H9 (cell line): Measurements from ENCODE around the gene ABCA13. TPM values are rescaled to one million over a fixed set of nuclear protein-coding genes. Genes with fewer than 3 reads are reported as not detected.

ENCODE experiments used
- DNase-seq: peaks from one replicate; pipeline ENCODE4 v3.0.0-alpha.2; 2017
- H2AFZ ChIP-seq: one replicate; pipeline ENCODE4 v1.6.1; 2013; ENCODE audit warnings: mild to moderate bottlenecking, low read length, control low read depth, moderate library complexity
- H2AK5ac ChIP-seq: 2 replicates; pipeline ENCODE4 v1.6.1; 2013; ENCODE audit warnings: low read length, control low read depth, mixed read lengths; ENCODE audit not compliant: insufficient read length
- H2BK120ac ChIP-seq: one replicate; pipeline ENCODE4 v1.6.1; 2013; ENCODE audit warnings: low read depth, mild to moderate bottlenecking, low read length, control low read depth, inconsistent platforms; ENCODE audit not compliant: poor library complexity, severe bottlenecking
- H2BK12ac ChIP-seq: 2 replicates; pipeline ENCODE4 v1.6.1; 2013; ENCODE audit warnings: low read length, control low read depth, mixed read lengths, low read depth; ENCODE audit not compliant: insufficient read length
- H2BK15ac ChIP-seq: 2 replicates; pipeline ENCODE4 v1.6.1; 2013; ENCODE audit warnings: low read depth, low read length, control low read depth
- H2BK20ac ChIP-seq: one replicate; pipeline ENCODE4 v1.6.1; 2013; ENCODE audit warnings: low read depth, mild to moderate bottlenecking, low read length, control low read depth, inconsistent platforms; ENCODE audit not compliant: poor library complexity, severe bottlenecking
- H2BK5ac ChIP-seq: 2 replicates; pipeline ENCODE4 v1.6.1; 2013; ENCODE audit warnings: low read length, control low read depth, mixed read lengths; ENCODE audit not compliant: insufficient read length
- H3K14ac ChIP-seq: 2 replicates; pipeline ENCODE4 v1.6.1; 2013; ENCODE audit warnings: low read length, control low read depth; ENCODE audit not compliant: insufficient read depth
- H3K18ac ChIP-seq: 2 replicates; pipeline ENCODE4 v1.6.1; 2013; ENCODE audit warnings: low read depth, mild to moderate bottlenecking, mixed read lengths, low read length, control low read depth; ENCODE audit not compliant: insufficient read length
- H3K23ac ChIP-seq: 2 replicates; pipeline ENCODE4 v1.6.1; 2013; ENCODE audit warnings: low read length, control low read depth, mixed read lengths, low read depth; ENCODE audit not compliant: insufficient read length
- H3K23me2 ChIP-seq: 2 replicates; pipeline ENCODE4 v1.6.1; 2013; ENCODE audit warnings: low read depth, mild to moderate bottlenecking, mixed read lengths, low read length, control low read depth; ENCODE audit not compliant: insufficient read length, poor library complexity, severe bottlenecking
- H3K27ac ChIP-seq: 2 replicates; pipeline ENCODE4 v1.5.1; 2013; ENCODE audit warnings: low read length, control low read depth, mixed read lengths, low read depth; ENCODE audit not compliant: insufficient read length
- H3K27me3 ChIP-seq: 2 replicates; pipeline ENCODE4 v1.6.1; 2013; ENCODE audit warnings: low read length, control low read depth, inconsistent platforms; ENCODE audit not compliant: insufficient read depth
- H3K4ac ChIP-seq: 2 replicates; pipeline ENCODE4 v1.6.1; 2013; ENCODE audit warnings: low read depth, mild to moderate bottlenecking, control low read depth, inconsistent platforms, low read length, moderate library complexity
- H3K4me1 ChIP-seq: 2 replicates; pipeline ENCODE4 v1.6.1; 2013; ENCODE audit warnings: low read length, control low read depth, inconsistent platforms; ENCODE audit not compliant: insufficient read depth
- H3K4me2 ChIP-seq: 2 replicates; pipeline ENCODE4 v1.6.1; 2013; ENCODE audit warnings: low read length, control low read depth, mixed read lengths; ENCODE audit not compliant: insufficient read length, insufficient read depth
- H3K56ac ChIP-seq: 2 replicates; pipeline ENCODE4 v1.6.1; 2013; ENCODE audit warnings: low read depth, mild to moderate bottlenecking, mixed read lengths, low read length, control low read depth; ENCODE audit not compliant: insufficient read length
- H3K79me1 ChIP-seq: 2 replicates; pipeline ENCODE4 v1.6.1; 2013; ENCODE audit warnings: low read depth, mild to moderate bottlenecking, moderate library complexity, low read length, control low read depth, inconsistent platforms; ENCODE audit not compliant: insufficient read depth, poor library complexity, severe bottlenecking
- H3K79me2 ChIP-seq: 2 replicates; pipeline ENCODE4 v1.6.1; 2013; ENCODE audit warnings: low read length, control low read depth, inconsistent platforms; ENCODE audit not compliant: insufficient read depth
- H3K9ac ChIP-seq: 2 replicates; pipeline ENCODE4 v1.6.1; 2013; ENCODE audit warnings: low read length, control low read depth, mixed read lengths; ENCODE audit not compliant: insufficient read length; ENCODE audit errors: extremely low read depth
- H3K9me3 ChIP-seq: one replicate; pipeline ENCODE4 v1.6.1; 2013; ENCODE audit warnings: low read depth, low read length, inconsistent platforms; ENCODE audit not compliant: control insufficient read depth
- H3T11ph ChIP-seq: one replicate; pipeline ENCODE4 v1.6.1; 2013; ENCODE audit warnings: mild to moderate bottlenecking, low read length, control low read depth, inconsistent platforms
- H4K20me1 ChIP-seq: one replicate; pipeline ENCODE4 v1.6.1; 2013; ENCODE audit not compliant: control insufficient read depth, insufficient read length, insufficient read depth
- H4K5ac ChIP-seq: 2 replicates; pipeline ENCODE4 v1.6.1; 2013; ENCODE audit warnings: low read depth, mild to moderate bottlenecking, mixed read lengths, low read length, control low read depth; ENCODE audit not compliant: insufficient read length
- H4K8ac ChIP-seq: replicated peaks from 2 replicates; pipeline ENCODE4 v1.6.1; 2013; ENCODE audit warnings: low read length, control low read depth, mixed read lengths, low read depth; ENCODE audit not compliant: insufficient read length
- H4K91ac ChIP-seq: 2 replicates; pipeline ENCODE4 v1.6.1; 2013; ENCODE audit warnings: low read depth, mild to moderate bottlenecking, moderate library complexity, mixed read lengths, low read length, control low read depth; ENCODE audit not compliant: insufficient read length
- H3K27ac Mint-ChIP-seq, 3 experiments: 2 replicates in 2 of 3; 3 replicates in 1 of 3; pipeline ENCODE4 v1.8.0; 2020 to 2021; ENCODE audit warnings: mixed read lengths in 3 of 3, mild to moderate bottlenecking in 1 of 3, moderate library complexity in 1 of 3
- H3K27me3 Mint-ChIP-seq: 2 replicates; pipeline ENCODE4 v1.8.0; 2021; ENCODE audit warnings: low read depth, mild to moderate bottlenecking, moderate library complexity, mixed read lengths
- H3K36me3 Mint-ChIP-seq, 3 experiments: 2 replicates in 2 of 3; 3 replicates in 1 of 3; pipeline ENCODE4 v1.8.0; 2020 to 2021; ENCODE audit warnings: low read depth in 3 of 3, mixed read lengths in 3 of 3; ENCODE audit not compliant: insufficient read depth in 1 of 3
- H3K4me1 Mint-ChIP-seq, 2 experiments: 2 replicates each; pipeline ENCODE4 v1.8.0; 2020; ENCODE audit warnings: mixed read lengths in 2 of 2
- H3K4me3 Mint-ChIP-seq, 2 experiments: 2 replicates in 1 of 2; 3 replicates in 1 of 2; pipeline ENCODE4 v1.8.0; 2020 to 2021; ENCODE audit warnings: mild to moderate bottlenecking in 2 of 2, mixed read lengths in 2 of 2, moderate library complexity in 1 of 2
- H3K9me3 Mint-ChIP-seq, 2 experiments: 2 replicates in 1 of 2; 3 replicates in 1 of 2; pipeline ENCODE4 v1.8.0; 2020; ENCODE audit warnings: mild to moderate bottlenecking in 2 of 2, mixed read lengths in 2 of 2, moderate library complexity in 1 of 2
- CTCF ChIP-seq: fragments of 200-600 bp; sonication (generic); conservative IDR thresholded peaks from 3 replicates; pipeline ENCODE4 v1.8.0; 2021; ENCODE audit warnings: antibody characterized with exemption, mild to moderate bottlenecking
- whole genome bisulfite sequencing: extraction: QIAGEN DNeasy Blood & Tissue Kit; methylation state at CpG from one replicate; pipeline ENCODE4 v1.1.7; 2013; ENCODE audit warnings: missing lambda C conversion rate, low lambda C conversion rate, mixed read lengths; ENCODE audit not compliant: insufficient read length; ENCODE audit errors: extremely low coverage; 5-methylcytosine and 5-hydroxymethylcytosine counted together
- total RNA-seq: library from RNA; stranded (reverse); gene quantifications from 2 replicates; pipeline ENCODE4 v1.2.1, GENCODE V29; 2021

The ABCA13 gene
- total RNA-seq, 1 experiment from 2014 or later = 0.11 TPM

- H3K18ac ChIP-seq = no peak overlapping the region
- H3K27me3 Mint-ChIP-seq = no peaks in the 10 kb centered on the region
- H3K27ac Mint-ChIP-seq = no peak overlapping the region
These were observed 83.8 kb downstream of the ABCA13 start for GRCh38 chr7:48255046-48255445.

More at GRCh38 chr7:48255046-48255445, 83.8 kb downstream of the ABCA13 start:
- H3K56ac ChIP-seq = no peak overlapping the region
- no peaks in the 10 kb centered on the region for H3K79me2 ChIP-seq
- H4K20me1 ChIP-seq = no peaks in the 10 kb centered on the region
- no peak overlapping the region for H2BK5ac ChIP-seq
- H4K8ac ChIP-seq = no peak overlapping the region
- no peak overlapping the region for H3K27ac ChIP-seq
- no peak overlapping the region for H2AK5ac ChIP-seq
- no peak overlapping the region for H3K9ac ChIP-seq
- H3K27me3 ChIP-seq = no peaks in the 10 kb centered on the region
- no peak for TF ChIP-seq CTCF
- H3K4me1 Mint-ChIP-seq = peaks cover 9 to 24% of the 10 kb centered on the region in 2 experiments; a peak in 3 of 4 replicates
- no CpG with 5 or more reads among the region's 1 CpG for WGBS
- H3K4me3 Mint-ChIP-seq = no peak overlapping the region
- no peak overlapping the region for H2BK20ac ChIP-seq
- no peak overlapping the region for H3K4me2 ChIP-seq
- no peaks in the 10 kb centered on the region for H3K36me3 Mint-ChIP-seq
- H3K14ac ChIP-seq = no peak overlapping the region
- no peak overlapping the region for H3K4ac ChIP-seq
- H4K91ac ChIP-seq = no peak overlapping the region
- H3K4me1 ChIP-seq = peaks cover 8% of the 10 kb centered on the region
- no peaks in the 10 kb centered on the region for H3K79me1 ChIP-seq
- no peak overlapping the region for H2BK15ac ChIP-seq
- no peak for DNase-seq
- no peak overlapping the region for H3K23ac ChIP-seq
- no peaks in the 10 kb centered on the region for H3K23me2 ChIP-seq
- H2BK120ac ChIP-seq = no peak overlapping the region
- H3K9me3 ChIP-seq = no peaks in the 10 kb centered on the region
- H2BK12ac ChIP-seq = no peak overlapping the region
- H2AFZ ChIP-seq = no peak overlapping the region
- H4K5ac ChIP-seq = no peak overlapping the region
- H3K9me3 Mint-ChIP-seq = no peaks in the 10 kb centered on the region
- H3T11ph ChIP-seq = no peak overlapping the region
